DND-41 (cell line): ENCODE data around the gene HMCN2.

ENCODE experiments used
- CTCF ChIP-seq: IDR thresholded peaks from 2 replicates; pipeline ENCODE4 v1.5.1; 2012; ENCODE audit warnings: borderline replicate concordance, low read length, moderate library complexity, mild to moderate bottlenecking; ENCODE audit not compliant: poor library complexity, severe bottlenecking; ENCODE audit errors: extremely low read depth
- EZH2 ChIP-seq: IDR thresholded peaks from 3 replicates; pipeline ENCODE4 v1.6.1; 2012; ENCODE audit warnings: borderline replicate concordance, low read depth, mild to moderate bottlenecking, moderate library complexity, low read length, inconsistent platforms; ENCODE audit not compliant: severe bottlenecking

GRCh38 chr9:130311408-130312140, 46.0 kb downstream of the HMCN2 start:
- TF ChIP-seq CTCF = no peak
- no peak for TF ChIP-seq EZH2
